Measurements from ENCODE around the gene WDR77. TPM values are rescaled to one million over a fixed set of nuclear protein-coding genes. Genes with fewer than 3 reads are reported as not detected.

The WDR77 gene
- total RNA-seq (37.3 and 44.5 TPM in 2 replicates), polyA plus RNA-seq (49.2 and 55.3 TPM in 2 replicates)

GRCh38 chr1:111448918-111449702 lies at the start of gene WDR77, which contains the start of gene ATP5PB:
TSS of gene WDR77 (minus strand) at chr1:111449256. CDS start at chr1:111449169, 87 bp downstream.
TSS of gene ATP5PB (plus strand) at chr1:111449464. CDS start at chr1:111449542, 78 bp downstream.
- no peak for TF ChIP-seq EZH2 (IDR thresholded peaks at IDR 0.05; ENCODE audit: borderline replicate concordance)
- peak; percentile 99 for DNase-seq (ENCODE audit: low spot score)
- no peaks in the 10 kb centered on the region for H4K20me1 ChIP-seq (ENCODE audit: insufficient read depth, poor library complexity, severe bottlenecking)
- H3K4me1 ChIP-seq (ENCODE audit: insufficient read depth), result peaks cover 10% of the 10 kb centered on the region
- H2AFZ ChIP-seq, result peak within 1 kb of the TSS; percentile 54
- peak within 1 kb of the TSS; percentile 85 for H3K27ac ChIP-seq
- H3K79me2 ChIP-seq, result peaks cover 70% of the 10 kb centered on the region
- H3K9me2 ChIP-seq (replicated peaks; ENCODE audit: insufficient read depth), result no peaks in the 10 kb centered on the region
- H3K4me2 ChIP-seq, result peak within 1 kb of the TSS; percentile 85
- no peaks in the 10 kb centered on the region for H3K9me3 ChIP-seq (ENCODE audit: low read depth)
- no peaks in the 10 kb centered on the region for H3K36me3 ChIP-seq (replicated peaks; ENCODE audit: insufficient read depth, low read depth)
- WGBS (ENCODE audit: low lambda C conversion rate, missing lambda C conversion rate), result 1% methylated on average over 41 of the region's 54 CpGs
- peak within 1 kb of the TSS; percentile 45 for H3K4me3 ChIP-seq
- no peaks in the 10 kb centered on the region for H3K27me3 ChIP-seq

DNA sequence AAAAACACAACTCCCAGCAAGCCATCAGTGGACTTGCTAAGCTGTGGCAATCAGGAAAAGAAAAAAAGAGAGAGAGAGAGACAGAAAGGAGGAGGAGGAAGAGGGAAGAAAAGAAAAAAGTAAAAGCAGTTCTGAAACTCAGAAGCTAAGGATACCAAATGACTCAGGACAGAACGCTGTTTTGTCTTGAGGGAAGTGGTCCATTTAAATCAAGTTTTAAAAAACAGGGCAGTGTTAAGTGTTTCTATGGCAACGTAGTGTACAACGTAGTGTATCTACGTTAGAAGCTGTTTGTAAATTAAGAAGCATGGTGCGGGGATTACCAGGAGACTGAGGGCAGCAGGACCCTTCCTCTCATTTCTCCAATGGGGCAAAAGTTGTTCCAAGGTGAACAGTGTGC lies 48.5 kb upstream of the WDR77 start:
- no peaks in the 10 kb centered on the region for H4K20me1 ChIP-seq (ENCODE audit: insufficient read depth, poor library complexity, severe bottlenecking)
- peaks cover 7% of the 10 kb centered on the region for H3K27me3 ChIP-seq
- 82% methylated on average over 5 of the region's 5 CpGs for WGBS (ENCODE audit: low lambda C conversion rate, missing lambda C conversion rate)
- no peaks in the 10 kb centered on the region for H3K4me1 ChIP-seq (ENCODE audit: insufficient read depth)
- DNase-seq (ENCODE audit: low spot score), result no peak
- no peak overlapping the region for H3K27ac ChIP-seq
- no peak overlapping the region for H3K4me2 ChIP-seq
- H3K9me3 ChIP-seq (ENCODE audit: low read depth), result no peaks in the 10 kb centered on the region
- H3K4me3 ChIP-seq, result no peak overlapping the region
- no peak for TF ChIP-seq CTCF (IDR thresholded peaks at IDR 0.05; ENCODE audit: poor library complexity)
- TF ChIP-seq EZH2 (IDR thresholded peaks at IDR 0.05; ENCODE audit: borderline replicate concordance), result no peak
- TF ChIP-seq EZH2phosphoT487 (IDR thresholded peaks at IDR 0.05; ENCODE audit: low read depth, severe bottlenecking, unreplicated experiment), result no peak
- no peaks in the 10 kb centered on the region for H3K9me2 ChIP-seq (replicated peaks; ENCODE audit: insufficient read depth)
- no peak overlapping the region for H2AFZ ChIP-seq
- no peaks in the 10 kb centered on the region for H3K79me2 ChIP-seq
- H3K36me3 ChIP-seq (replicated peaks; ENCODE audit: insufficient read depth, low read depth), result no peaks in the 10 kb centered on the region

- no peak for DNase-seq (ENCODE audit: low spot score)
- TF ChIP-seq CTCF (IDR thresholded peaks at IDR 0.05; ENCODE audit: poor library complexity) (no peak), EZH2 (IDR thresholded peaks at IDR 0.05; ENCODE audit: borderline replicate concordance) (no peak), EZH2phosphoT487 (IDR thresholded peaks at IDR 0.05; ENCODE audit: low read depth, severe bottlenecking, unreplicated experiment) (no peak)
- Histone ChIP-seq H3K9me2 (replicated peaks; ENCODE audit: insufficient read depth) (no peaks in the 10 kb centered on the region), H3K36me3 (replicated peaks; ENCODE audit: insufficient read depth, low read depth) (no peaks in the 10 kb centered on the region), H3K27ac (no peak overlapping the region), H3K4me3 (no peak overlapping the region), H3K4me2 (no peak overlapping the region), H2AFZ (no peak overlapping the region), H3K79me2 (no peaks in the 10 kb centered on the region), H4K20me1 (ENCODE audit: insufficient read depth, poor library complexity, severe bottlenecking) (no peaks in the 10 kb centered on the region), H3K4me1 (ENCODE audit: insufficient read depth) (no peaks in the 10 kb centered on the region), H3K27me3 (peaks cover 7% of the 10 kb centered on the region), H3K9me3 (ENCODE audit: low read depth) (no peaks in the 10 kb centered on the region)
- 83% methylated on average over 4 of the region's 4 CpGs for WGBS (ENCODE audit: low lambda C conversion rate, missing lambda C conversion rate)
These were observed 47.3 kb upstream of the WDR77 start for GRCh38 chr1:111496398-111496797.

DNA sequence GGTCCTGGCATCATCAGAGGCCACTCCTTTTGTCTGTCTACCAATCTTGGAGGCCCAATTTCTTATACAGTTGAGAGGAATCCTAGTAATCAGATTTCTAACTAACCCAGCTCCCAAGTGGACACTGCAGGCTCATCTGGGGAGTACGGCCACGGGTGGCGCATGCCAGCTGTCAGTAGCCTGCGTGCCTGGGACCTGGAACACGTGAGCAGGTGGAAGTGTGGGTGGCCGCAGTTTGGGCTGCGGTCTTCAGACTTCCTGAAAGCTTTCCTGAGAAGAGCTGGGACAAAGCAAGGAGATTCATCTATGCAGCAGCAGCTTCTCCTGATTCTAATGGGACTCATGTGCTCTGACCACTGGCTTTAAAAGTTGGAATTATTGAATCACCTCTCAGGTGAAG lies 42.0 kb upstream of the WDR77 start:
- H3K4me1 ChIP-seq (ENCODE audit: insufficient read depth), result no peaks in the 10 kb centered on the region
- H2AFZ ChIP-seq, result no peak overlapping the region
- DNase-seq (ENCODE audit: low spot score), result no peak
- H4K20me1 ChIP-seq (ENCODE audit: insufficient read depth, poor library complexity, severe bottlenecking), result no peaks in the 10 kb centered on the region
- TF ChIP-seq CTCF (IDR thresholded peaks at IDR 0.05; ENCODE audit: poor library complexity), result no peak
- no peak for TF ChIP-seq EZH2phosphoT487 (IDR thresholded peaks at IDR 0.05; ENCODE audit: low read depth, severe bottlenecking, unreplicated experiment)
- no peak for TF ChIP-seq EZH2 (IDR thresholded peaks at IDR 0.05; ENCODE audit: borderline replicate concordance)
- no peaks in the 10 kb centered on the region for H3K9me3 ChIP-seq (ENCODE audit: low read depth)
- no peak overlapping the region for H3K4me2 ChIP-seq
- 93% methylated on average over 7 of the region's 7 CpGs for WGBS (ENCODE audit: low lambda C conversion rate, missing lambda C conversion rate)
- H3K79me2 ChIP-seq, result no peaks in the 10 kb centered on the region
- no peak overlapping the region for H3K4me3 ChIP-seq
- H3K27me3 ChIP-seq, result peaks cover 7% of the 10 kb centered on the region
- H3K27ac ChIP-seq, result no peak overlapping the region
- H3K36me3 ChIP-seq (replicated peaks; ENCODE audit: insufficient read depth, low read depth), result no peaks in the 10 kb centered on the region
- no peaks in the 10 kb centered on the region for H3K9me2 ChIP-seq (replicated peaks; ENCODE audit: insufficient read depth)
